Activated effector memory CD4-positive, alpha-beta T cell treated with Interleukin-2 at 50 U/mL for 16 hours (primary cell): Measurements from ENCODE around the gene PTPN12.
"Not testable (repeated sequence)": the region's sequence is repeated elsewhere in the genome, so short reads cannot be mapped to it uniquely, and the experiment has no call there.

Source experiments
- DNase-seq: peaks from one replicate; pipeline ENCODE4 v3.0.0-alpha.2; 2020

Gene PTPN12

GRCh38 chr7:77537136-77537777 lies at the start of gene PTPN12:
Gene PTPN12, plus strand, starts transcription at chr7:77537295. Its CDS starts 252 bp downstream, at chr7:77537547.
- DNase-seq = no peak

- DNase-seq = no peak
These were observed 48.1 kb upstream of the PTPN12 start for GRCh38 chr7:77488986-77489385.

GRCh38 chr7:77497079-77497478 lies 40.0 kb upstream of the PTPN12 start:
- no peak for DNase-seq

- no peak for DNase-seq
These were observed 38.3 kb upstream of the PTPN12 start for GRCh38 chr7:77498659-77499379.

- no peak for DNase-seq
These were observed 35.9 kb upstream of the PTPN12 start for GRCh38 chr7:77501192-77501515.

GRCh38 chr7:77504951-77505350 lies 32.1 kb upstream of the PTPN12 start:
- no peak for DNase-seq

GRCh38 chr7:77506899-77507298 lies 30.2 kb upstream of the PTPN12 start:
- DNase-seq = no peak

GRCh38 chr7:77513002-77513670 lies 24.0 kb upstream of the PTPN12 start:
- DNase-seq = not testable (repeated sequence)

- no peak for DNase-seq
These were observed 21.0 kb upstream of the PTPN12 start for GRCh38 chr7:77516085-77516484.

- DNase-seq = no peak
These were observed 16.8 kb upstream of the PTPN12 start for GRCh38 chr7:77520261-77520660.

- not testable (repeated sequence) for DNase-seq
These were observed 15.6 kb upstream of the PTPN12 start for GRCh38 chr7:77521537-77521936.

- no peak for DNase-seq
These were observed 12.4 kb upstream of the PTPN12 start for GRCh38 chr7:77524731-77525130.

GRCh38 chr7:77525231-77525630 lies 11.9 kb upstream of the PTPN12 start:
- DNase-seq = no peak

GRCh38 chr7:77528368-77528767 lies 8.7 kb upstream of the PTPN12 start:
- DNase-seq = no peak

GRCh38 chr7:77529279-77529678 lies 7.8 kb upstream of the PTPN12 start:
- no peak for DNase-seq

- DNase-seq = no peak
These were observed 6.1 kb upstream of the PTPN12 start for GRCh38 chr7:77531038-77531437.

GRCh38 chr7:77532247-77532646 lies 4.8 kb upstream of the PTPN12 start:
- DNase-seq = no peak

GRCh38 chr7:77532732-77533131 lies 4.4 kb upstream of the PTPN12 start:
- DNase-seq = not testable (repeated sequence)

- not testable (repeated sequence) for DNase-seq
These were observed 3.0 kb upstream of the PTPN12 start for GRCh38 chr7:77534046-77534445.

- no peak for DNase-seq
These were observed 1.1 kb upstream of the PTPN12 start for GRCh38 chr7:77536017-77536412.

GRCh38 chr7:77536413-77537135 lies 521 bp upstream of the PTPN12 start:
- DNase-seq = peak; percentile 97

- peak; percentile 6 for DNase-seq
These were observed 734 bp downstream of the PTPN12 start for GRCh38 chr7:77537778-77538280.
